Upper lobe of left lung (tissue), 6 donors: ENCODE measurements around the gene GON4L. TPM values are rescaled to one million over a fixed set of nuclear protein-coding genes. Genes with fewer than 3 reads are reported as not detected.

Experiments
- ATAC-seq, 2 donors: fragments of 200-7000 bp; cut with Tn5 transposase; one replicate each; pipeline ENCODE4 v1.9.1; 2022; ENCODE audit warnings: mild to moderate bottlenecking in 2 of 2, moderate library complexity in 2 of 2; ENCODE audit not compliant: low FRiP score in 2 of 2
- DNase-seq, 2 donors: peaks; one replicate each; pipeline ENCODE4 v3.0.0-alpha.2; 2019 to 2020
- H3K27ac ChIP-seq, 4 donors: fragments of 200-600 bp; sonication (generic); one replicate each; pipeline ENCODE4 v1.5.1; 2016 to 2019
- H3K27me3 ChIP-seq, 4 donors: fragments of 200-600 bp; sonication (generic); one replicate each; pipeline ENCODE4 v1.5.1; 2017 to 2019
- H3K36me3 ChIP-seq, 4 donors: fragments of 200-600 bp; sonication (generic); one replicate each; pipeline ENCODE4 v1.5.1; 2016 to 2019
- H3K4me1 ChIP-seq, 4 donors: fragments of 200-600 bp; sonication (generic); one replicate each; pipeline ENCODE4 v1.5.1; 2018 to 2019
- H3K4me3 ChIP-seq, 4 donors: fragments of 200-600 bp; sonication (generic); one replicate each; pipeline ENCODE4 v1.5.1; 2017 to 2019; ENCODE audit warnings: mild to moderate bottlenecking in 2 of 4, moderate library complexity in 1 of 4
- H3K9me3 ChIP-seq, 4 donors: fragments of 200-600 bp; sonication (generic); one replicate each; pipeline ENCODE4 v1.5.1; 2018 to 2019
- CTCF ChIP-seq, 6 experiments: fragments of 450-650 bp in 4 of 6; fragments of 200-600 bp in 2 of 6; sonication (generic) in 2 of 6; IDR thresholded peaks; one replicate each; pipeline ENCODE4 v1.5.1; 2016 to 2019; ENCODE audit warnings: antibody characterized with exemption in 6 of 6
- EP300 ChIP-seq, 4 donors: sonication (generic); formaldehyde crosslinking; IDR thresholded peaks; one replicate each; pipeline ENCODE4 v1.5.1; 2017; ENCODE audit warnings: antibody characterized with exemption in 4 of 4, control low read depth in 2 of 4
- POLR2A ChIP-seq, 4 donors: fragments of 450-650 bp; IDR thresholded peaks; one replicate each; pipeline ENCODE4 v1.5.1; 2016 to 2017; ENCODE audit warnings: antibody characterized with exemption in 4 of 4, mild to moderate bottlenecking in 2 of 4
- POLR2AphosphoS5 ChIP-seq, 2 donors: sonication (generic); formaldehyde crosslinking; IDR thresholded peaks; one replicate each; pipeline ENCODE4 v1.5.1; 2017; ENCODE audit warnings: antibody characterized with exemption in 2 of 2
- WGBS, 2 donors: methylation state at CpG; one replicate each; pipeline ENCODE4 v1.1.5; 2017 to 2018; 5-methylcytosine and 5-hydroxymethylcytosine counted together
- total RNA-seq, 6 donors: library from RNA; depleted of rRNA in 4 of 6; stranded (reverse); fragments of >200 nt in 4 of 6; gene quantifications; one replicate each; pipeline versions ENCODE4 v1.1.0 to v1.2.1, GENCODE V29; 2016 to 2021
- donor health status: DM: no; HTN: no; CAD: no; lungs with moderate emphysema.
- donor health status: DM: no; HTN: yes; CAD: no; lungs with severe emphysema.

GON4L gene
- total RNA-seq, 6 donors from 2014 or later, result 28.9 to 160 (median 46.3) TPM

- ATAC-seq, result no peak
These were observed 23.2 kb upstream of the GON4L start for GRCh38 chr1:155880251-155880650.

GRCh38 chr1:155877945-155878344, 20.9 kb upstream of the GON4L start:
- ATAC-seq (no peak), DNase-seq (no peak)
- peaks cover 0 to 20% (median 0%) of the 10 kb centered on the region in 4 donors for H3K36me3 ChIP-seq
- H3K4me3 ChIP-seq, result no peak overlapping the region
- TF ChIP-seq POLR2AphosphoS5 (IDR thresholded peaks at IDR 0.05), result no peak
- TF ChIP-seq EP300 (IDR thresholded peaks at IDR 0.05), result no peak
- TF ChIP-seq CTCF (IDR thresholded peaks at IDR 0.05), result no peak
- TF ChIP-seq POLR2A (IDR thresholded peaks at IDR 0.05), result no peak
- no peaks in the 10 kb centered on the region for H3K27me3 ChIP-seq
- H3K27ac ChIP-seq, result no peak overlapping the region
- no peaks in the 10 kb centered on the region for H3K4me1 ChIP-seq
- H3K9me3 ChIP-seq, result no peaks in the 10 kb centered on the region
- 88% methylated on average over 1 to 2 of the region's 2 CpGs for WGBS, 2 donors

More at GRCh38 chr1:155880251-155880650, 23.2 kb upstream of the GON4L start:
- DNase-seq, result no peak
- Histone ChIP-seq H3K36me3 (peaks cover 0 to 17% (median 0%) of the 10 kb centered on the region in 4 donors), H3K4me1 (no peaks in the 10 kb centered on the region), H3K4me3 (no peak overlapping the region), H3K27ac (no peak overlapping the region), H3K9me3 (no peaks in the 10 kb centered on the region), H3K27me3 (no peaks in the 10 kb centered on the region)
- 97% methylated on average over 2 of the region's 2 CpGs for WGBS, 2 donors
- TF ChIP-seq POLR2AphosphoS5 (IDR thresholded peaks at IDR 0.05) (no peak), CTCF (IDR thresholded peaks at IDR 0.05) (no peak), POLR2A (IDR thresholded peaks at IDR 0.05) (no peak), EP300 (IDR thresholded peaks at IDR 0.05) (no peak)

GRCh38 chr1:155873860-155874259, 16.8 kb upstream of the GON4L start:
- WGBS, 2 donors, result 64 to 76% methylated on average over 9 of the region's 9 CpGs
- Histone ChIP-seq H3K27me3 (no peaks in the 10 kb centered on the region), H3K4me1 (no peaks in the 10 kb centered on the region), H3K36me3 (peaks cover 0 to 3% (median 0%) of the 10 kb centered on the region in 4 donors), H3K9me3 (no peaks in the 10 kb centered on the region), H3K4me3 (no peak overlapping the region), H3K27ac (no peak overlapping the region)
- TF ChIP-seq CTCF (IDR thresholded peaks at IDR 0.05) (no peak), POLR2AphosphoS5 (IDR thresholded peaks at IDR 0.05) (no peak), EP300 (IDR thresholded peaks at IDR 0.05) (no peak), POLR2A (IDR thresholded peaks at IDR 0.05) (no peak)
- no peak for DNase-seq
- ATAC-seq, result no peak

GRCh38 chr1:155872527-155872926, 15.5 kb upstream of the GON4L start:
- Histone ChIP-seq H3K4me3 (no peak overlapping the region), H3K27me3 (no peaks in the 10 kb centered on the region), H3K9me3 (no peaks in the 10 kb centered on the region), H3K36me3 (peaks cover 0 to 7% (median 0%) of the 10 kb centered on the region in 4 donors), H3K4me1 (no peaks in the 10 kb centered on the region), H3K27ac (no peak overlapping the region)
- ATAC-seq (no peak), DNase-seq (no peak)
- no peak for TF ChIP-seq CTCF (IDR thresholded peaks at IDR 0.05)
- TF ChIP-seq POLR2AphosphoS5 (IDR thresholded peaks at IDR 0.05), result no peak
- TF ChIP-seq EP300 (IDR thresholded peaks at IDR 0.05), result no peak
- no peak for TF ChIP-seq POLR2A (IDR thresholded peaks at IDR 0.05)
- WGBS, 2 donors, result 94% methylated on average over 5 of the region's 5 CpGs

- no peak overlapping the region for H3K4me3 ChIP-seq
- H3K9me3 ChIP-seq, result no peaks in the 10 kb centered on the region
- peaks cover 0 to 7% (median 0%) of the 10 kb centered on the region in 4 donors for H3K36me3 ChIP-seq
- no peak for DNase-seq
- no peak for ATAC-seq
- no peaks in the 10 kb centered on the region for H3K27me3 ChIP-seq
- no peak overlapping the region for H3K27ac ChIP-seq
- no peak for TF ChIP-seq POLR2A (IDR thresholded peaks at IDR 0.05)
- no peak for TF ChIP-seq EP300 (IDR thresholded peaks at IDR 0.05)
- TF ChIP-seq CTCF (IDR thresholded peaks at IDR 0.05), result no peak
- no peak for TF ChIP-seq POLR2AphosphoS5 (IDR thresholded peaks at IDR 0.05)
- WGBS, 2 donors, result 78 to 89% methylated on average over 1 of the region's 1 CpG
- H3K4me1 ChIP-seq, result no peaks in the 10 kb centered on the region
These were observed 14.4 kb upstream of the GON4L start for GRCh38 chr1:155871390-155871789.
